Inferior parietal cortex (tissue), 1 donor: Measurements from ENCODE around the gene ZNF277.
"Not testable (repeated sequence)": the region's sequence is repeated elsewhere in the genome, so short reads cannot be mapped to it uniquely, and the experiment has no call there.

Source experiments
- DNase-seq: peaks from one replicate; pipeline ENCODE4 v3.0.0-alpha.2; 2016; ENCODE audit errors: extremely low spot score

The ZNF277 gene

GRCh38 chr7:112293416-112293815 lies 86.9 kb downstream of the ZNF277 start:
- DNase-seq: no peak

GRCh38 chr7:112296432-112296831 lies 89.9 kb downstream of the ZNF277 start:
- no peak for DNase-seq

- no peak for DNase-seq
These were observed 91.2 kb downstream of the ZNF277 start for GRCh38 chr7:112297681-112298080.

GRCh38 chr7:112298543-112299100 lies 92.1 kb downstream of the ZNF277 start:
- no peak for DNase-seq

GRCh38 chr7:112300072-112300471 lies 93.6 kb downstream of the ZNF277 start:
- DNase-seq: no peak

GRCh38 chr7:112300831-112301407 lies 94.4 kb downstream of the ZNF277 start:
- DNase-seq: no peak

GRCh38 chr7:112302566-112302965 lies 96.1 kb downstream of the ZNF277 start:
- no peak for DNase-seq

GRCh38 chr7:112306903-112307302 lies 100.4 kb downstream of the ZNF277 start:
- no peak for DNase-seq

- no peak for DNase-seq
These were observed 101.0 kb downstream of the ZNF277 start for GRCh38 chr7:112307506-112307905.

- no peak for DNase-seq
These were observed 102.5 kb downstream of the ZNF277 start for GRCh38 chr7:112308974-112309373.

- not testable (repeated sequence) for DNase-seq
These were observed 110.3 kb downstream of the ZNF277 start for GRCh38 chr7:112316803-112317202.

GRCh38 chr7:112322070-112322469 lies 115.6 kb downstream of the ZNF277 start:
- DNase-seq: no peak

- DNase-seq: no peak
These were observed 121.1 kb downstream of the ZNF277 start for GRCh38 chr7:112327566-112327965.

GRCh38 chr7:112331492-112331891 lies 125.0 kb downstream of the ZNF277 start:
- no peak for DNase-seq

GRCh38 chr7:112334366-112334765 lies 127.9 kb downstream of the ZNF277 start:
- DNase-seq: no peak

GRCh38 chr7:112336261-112336660 lies 129.8 kb downstream of the ZNF277 start:
- no peak for DNase-seq

GRCh38 chr7:112336936-112337576 lies 130.6 kb downstream of the ZNF277 start:
- DNase-seq: no peak

- DNase-seq: no peak
These were observed 131.4 kb downstream of the ZNF277 start for GRCh38 chr7:112337892-112338291.

- no peak for DNase-seq
These were observed 132.3 kb downstream of the ZNF277 start for GRCh38 chr7:112338786-112339185.

GRCh38 chr7:112341464-112341863 lies 135.0 kb downstream of the ZNF277 start:
- no peak for DNase-seq

- no peak for DNase-seq
These were observed 140.0 kb downstream of the ZNF277 start for GRCh38 chr7:112346381-112347060.

GRCh38 chr7:112347088-112347487 lies 140.6 kb downstream of the ZNF277 start:
- DNase-seq: no peak

- no peak for DNase-seq
These were observed 144.1 kb downstream of the ZNF277 start for GRCh38 chr7:112350585-112350984.
